Neural progenitor cell (in vitro differentiated cells): ENCODE data around the gene ANKS1B. TPM values are rescaled to one million over a fixed set of nuclear protein-coding genes. Genes with fewer than 3 reads are reported as not detected.
"Not testable (repeated sequence)": the region's sequence is repeated elsewhere in the genome, so short reads cannot be mapped to it uniquely, and the experiment has no call there.

Source experiments
- DNase-seq: peaks from one replicate; pipeline ENCODE4 v3.0.0-alpha.2; 2016; ENCODE audit warnings: low spot score
- H2AFZ ChIP-seq: fragments of 200-600 bp; sonication (generic); replicated peaks from 2 replicates; pipeline ENCODE4 v1.6.1; 2016; ENCODE audit warnings: antibody characterized with exemption
- H3F3A ChIP-seq: fragments of 200-600 bp; sonication (generic); 2 replicates; pipeline ENCODE4 v1.6.1; 2016; ENCODE audit warnings: antibody characterized with exemption, low read depth
- H3K27ac ChIP-seq: fragments of 200-600 bp; sonication (generic); 2 replicates; pipeline ENCODE4 v1.5.1; 2016; ENCODE audit warnings: mild to moderate bottlenecking
- H3K27me3 ChIP-seq: fragments of 200-600 bp; sonication (generic); 2 replicates; pipeline ENCODE4 v1.6.1; 2016; ENCODE audit warnings: mild to moderate bottlenecking, moderate library complexity
- H3K36me3 ChIP-seq: fragments of 200-600 bp; sonication (generic); 2 replicates; pipeline ENCODE4 v1.5.1; 2016
- H3K4me1 ChIP-seq: fragments of 200-600 bp; sonication (generic); 2 replicates; pipeline ENCODE4 v1.6.1; 2016; ENCODE audit warnings: mixed run types
- H3K4me2 ChIP-seq: fragments of 200-600 bp; sonication (generic); 2 replicates; pipeline ENCODE4 v1.6.1; 2016
- H3K4me3 ChIP-seq: fragments of 200-600 bp; sonication (generic); 2 replicates; pipeline ENCODE4 v1.5.1; 2016
- H3K79me2 ChIP-seq: fragments of 200-600 bp; sonication (generic); 2 replicates; pipeline ENCODE4 v1.6.1; 2016; ENCODE audit warnings: low read depth
- H3K9ac ChIP-seq: fragments of 200-600 bp; sonication (generic); 2 replicates; pipeline ENCODE4 v1.6.1; 2016
- H3K9me3 ChIP-seq: fragments of 200-600 bp; sonication (generic); 2 replicates; pipeline ENCODE4 v1.5.1; 2016; ENCODE audit warnings: low read depth
- H4K20me1 ChIP-seq: fragments of 200-600 bp; sonication (generic); 2 replicates; pipeline ENCODE4 v1.6.1; 2016; ENCODE audit warnings: low read depth
- H3K27ac Mint-ChIP-seq: 3 replicates; pipeline ENCODE4 v1.8.0; 2021; ENCODE audit warnings: mixed read lengths
- H3K27me3 Mint-ChIP-seq: 2 replicates; pipeline ENCODE4 v1.8.0; 2022; ENCODE audit warnings: low read depth, mild to moderate bottlenecking, inconsistent platforms, moderate library complexity, mixed read lengths; ENCODE audit not compliant: insufficient read depth
- H3K36me3 Mint-ChIP-seq: 3 replicates; pipeline ENCODE4 v1.8.0; 2021; ENCODE audit warnings: mixed read lengths
- H3K4me1 Mint-ChIP-seq: 3 replicates; pipeline ENCODE4 v1.8.0; 2021; ENCODE audit warnings: mixed read lengths
- H3K4me3 Mint-ChIP-seq: 3 replicates; pipeline ENCODE4 v1.8.0; 2021; ENCODE audit warnings: mild to moderate bottlenecking, moderate library complexity, mixed read lengths
- H3K9me3 Mint-ChIP-seq: 3 replicates; pipeline ENCODE4 v1.8.0; 2020; ENCODE audit warnings: mixed read lengths
- EZH2 ChIP-seq: fragments of 200-600 bp; sonication (generic); IDR thresholded peaks from 2 replicates; pipeline ENCODE4 v1.6.1; 2017; ENCODE audit warnings: antibody characterized with exemption, mild to moderate bottlenecking, moderate library complexity
- EZH2phosphoT487 ChIP-seq: fragments of 200-600 bp; sonication (generic); IDR thresholded peaks from 2 replicates; pipeline ENCODE4 v1.6.1; 2017; ENCODE audit warnings: antibody characterized with exemption
- total RNA-seq: library from RNA; depleted of rRNA; stranded (reverse); fragments of >200 nt; gene quantifications from 2 replicates; pipeline ENCODE4 v1.2.3, GENCODE V29; 2015; ENCODE audit warnings: low replicate concordance
- TF ChIP-seq, protein P1 (sequence below): fragments of 200-600 bp; sonication (generic); IDR thresholded peaks from 2 replicates; pipeline ENCODE4 v1.5.1; 2017; ENCODE audit warnings: antibody characterized with exemption, mild to moderate bottlenecking

Gene ANKS1B
- total RNA-seq, 1 donor from 2014 or later = 7.9 TPM

DNA sequence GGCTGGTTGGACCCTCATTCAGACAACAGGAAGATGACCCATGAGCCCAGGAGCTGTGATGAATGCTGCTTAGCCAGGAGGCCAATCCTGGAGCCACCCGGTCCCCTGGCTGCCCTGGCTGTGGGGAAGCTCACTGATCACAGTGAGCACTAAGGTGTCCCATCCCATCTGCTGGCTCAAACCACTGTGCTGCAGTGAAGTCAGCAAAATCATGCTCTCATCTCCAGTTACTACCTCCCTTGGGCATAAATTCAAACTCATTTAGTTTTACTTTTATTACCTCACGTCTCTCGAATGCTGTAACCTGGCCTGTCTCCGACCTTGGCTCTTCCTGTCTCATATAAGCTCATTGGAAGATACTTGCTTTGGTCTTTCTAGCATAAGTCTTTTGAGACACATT is 1227.3 kb downstream of the ANKS1B start:
- peaks cover 2% of the 10 kb centered on the region for H3K36me3 Mint-ChIP-seq

DNA sequence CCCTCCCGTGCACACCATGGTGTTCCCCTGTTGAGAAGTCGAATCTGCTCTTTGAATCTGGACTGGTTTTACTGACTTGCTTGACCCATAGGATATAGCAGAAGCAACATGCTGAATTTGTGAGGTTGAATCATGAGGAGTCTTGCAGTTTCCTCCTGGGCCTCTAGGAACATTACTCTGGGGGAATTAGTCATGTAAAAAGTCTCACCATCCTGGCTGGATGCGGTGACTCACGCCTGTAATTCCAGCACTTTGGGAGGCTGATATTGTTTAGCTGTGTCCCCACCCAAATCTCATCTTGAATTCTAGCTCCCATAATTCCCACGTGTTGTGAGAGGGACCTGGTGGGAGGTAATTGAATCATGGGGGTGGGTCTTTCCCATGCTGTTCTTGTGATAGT is 1228.9 kb downstream of the ANKS1B start:
- Mint-ChIP-seq H3K4me1 (peaks cover 24% of the 10 kb centered on the region), H3K27me3 (peaks cover 10% of the 10 kb centered on the region)
- H3K4me1 ChIP-seq, H3K4me2 ChIP-seq, H3K27ac ChIP-seq, DNase-seq, H3K36me3 ChIP-seq, H3K27ac Mint-ChIP-seq, H3K36me3 Mint-ChIP-seq, H3K9me3 Mint-ChIP-seq, H3K4me3 ChIP-seq, H3K4me3 Mint-ChIP-seq, H2AFZ ChIP-seq, H3K9ac ChIP-seq, H4K20me1 ChIP-seq, H3K9me3 ChIP-seq, H3F3A ChIP-seq, H3K79me2 ChIP-seq, H3K27me3 ChIP-seq: not testable (repeated sequence)

More for the DNA sequence above, 1227.3 kb downstream of the ANKS1B start:
- no peaks in the 10 kb centered on the region for H3K4me1 ChIP-seq
- no peak overlapping the region for H3K27ac ChIP-seq
- no peak overlapping the region for H2AFZ ChIP-seq
- H3K4me3 ChIP-seq = no peak overlapping the region
- Mint-ChIP-seq H3K4me1 (peaks cover 21% of the 10 kb centered on the region), H3K27ac (no peak overlapping the region), H3K9me3 (peaks cover 6% of the 10 kb centered on the region), H3K4me3 (no peak overlapping the region), H3K27me3 (peaks cover 14% of the 10 kb centered on the region)
- H3K27me3 ChIP-seq = no peaks in the 10 kb centered on the region
- TF ChIP-seq EZH2phosphoT487 (no peak), EZH2 (no peak)
- TF ChIP-seq, protein P1, sequence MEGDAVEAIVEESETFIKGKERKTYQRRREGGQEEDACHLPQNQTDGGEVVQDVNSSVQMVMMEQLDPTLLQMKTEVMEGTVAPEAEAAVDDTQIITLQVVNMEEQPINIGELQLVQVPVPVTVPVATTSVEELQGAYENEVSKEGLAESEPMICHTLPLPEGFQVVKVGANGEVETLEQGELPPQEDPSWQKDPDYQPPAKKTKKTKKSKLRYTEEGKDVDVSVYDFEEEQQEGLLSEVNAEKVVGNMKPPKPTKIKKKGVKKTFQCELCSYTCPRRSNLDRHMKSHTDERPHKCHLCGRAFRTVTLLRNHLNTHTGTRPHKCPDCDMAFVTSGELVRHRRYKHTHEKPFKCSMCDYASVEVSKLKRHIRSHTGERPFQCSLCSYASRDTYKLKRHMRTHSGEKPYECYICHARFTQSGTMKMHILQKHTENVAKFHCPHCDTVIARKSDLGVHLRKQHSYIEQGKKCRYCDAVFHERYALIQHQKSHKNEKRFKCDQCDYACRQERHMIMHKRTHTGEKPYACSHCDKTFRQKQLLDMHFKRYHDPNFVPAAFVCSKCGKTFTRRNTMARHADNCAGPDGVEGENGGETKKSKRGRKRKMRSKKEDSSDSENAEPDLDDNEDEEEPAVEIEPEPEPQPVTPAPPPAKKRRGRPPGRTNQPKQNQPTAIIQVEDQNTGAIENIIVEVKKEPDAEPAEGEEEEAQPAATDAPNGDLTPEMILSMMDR = no peak
- H3K79me2 ChIP-seq = no peaks in the 10 kb centered on the region
- no peak for DNase-seq
- H3K4me2 ChIP-seq = no peak overlapping the region
- no peaks in the 10 kb centered on the region for H4K20me1 ChIP-seq
- H3K9ac ChIP-seq = no peak overlapping the region
- no peaks in the 10 kb centered on the region for H3F3A ChIP-seq
- no peaks in the 10 kb centered on the region for H3K9me3 ChIP-seq
- no peaks in the 10 kb centered on the region for H3K36me3 ChIP-seq

DNA sequence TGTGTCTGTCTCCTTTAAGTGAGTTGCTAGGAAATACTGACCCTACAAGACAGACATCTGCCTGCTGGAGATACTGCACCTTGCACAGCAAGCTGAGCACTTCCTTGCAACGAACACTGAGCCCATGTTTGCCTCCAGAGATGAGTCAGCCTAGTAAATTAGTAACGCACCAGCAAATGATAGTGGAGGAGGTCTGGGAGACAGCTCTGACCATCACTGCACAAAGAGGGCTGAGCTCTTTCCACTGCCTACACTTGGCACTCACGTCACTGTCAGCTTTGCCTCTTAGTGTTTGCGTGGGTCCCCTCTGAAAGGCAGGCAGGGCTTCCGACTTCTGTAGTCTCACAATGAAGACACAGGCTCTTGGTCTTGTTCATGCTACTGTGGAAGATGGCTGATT is 1230.6 kb downstream of the ANKS1B start:
- H3K27ac ChIP-seq = no peak overlapping the region
- no peak for DNase-seq
- Mint-ChIP-seq H3K9me3 (peaks cover 6% of the 10 kb centered on the region), H3K27me3 (peaks cover 14% of the 10 kb centered on the region), H3K36me3 (peaks cover 2% of the 10 kb centered on the region), H3K4me1 (peaks cover 35% of the 10 kb centered on the region), H3K4me3 (no peak overlapping the region), H3K27ac (peak overlapping the region; percentile 13)
- no peaks in the 10 kb centered on the region for H3F3A ChIP-seq
- no peaks in the 10 kb centered on the region for H3K79me2 ChIP-seq
- TF ChIP-seq EZH2phosphoT487 (no peak), EZH2 (no peak)
- TF ChIP-seq, protein P1 = no peak
- H3K9ac ChIP-seq = no peak overlapping the region
- no peak overlapping the region for H2AFZ ChIP-seq
- H3K4me3 ChIP-seq = no peak overlapping the region
- H3K4me1 ChIP-seq = no peaks in the 10 kb centered on the region
- H3K36me3 ChIP-seq = no peaks in the 10 kb centered on the region
- no peaks in the 10 kb centered on the region for H3K27me3 ChIP-seq
- no peak overlapping the region for H3K4me2 ChIP-seq
- no peaks in the 10 kb centered on the region for H4K20me1 ChIP-seq
- H3K9me3 ChIP-seq = no peaks in the 10 kb centered on the region

DNA sequence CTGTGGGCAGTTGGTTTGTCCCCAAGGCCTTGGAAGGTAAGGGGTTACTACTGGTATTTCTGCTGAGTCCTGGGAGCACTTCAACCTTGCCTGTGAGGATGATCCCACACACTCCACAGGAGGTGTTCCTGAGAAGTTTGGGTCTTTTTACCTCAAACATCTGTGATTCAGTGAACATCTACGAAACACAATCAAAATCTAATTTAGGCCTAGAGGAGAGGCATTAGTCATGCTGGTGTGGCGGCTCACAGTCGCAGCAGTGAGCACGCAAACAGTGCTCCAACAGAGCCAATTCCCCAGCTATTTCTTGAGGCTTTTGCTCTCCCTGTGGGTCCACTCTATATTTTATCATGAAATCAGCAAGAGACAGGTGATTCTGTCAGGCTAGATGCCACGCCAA is 1232.0 kb downstream of the ANKS1B start:
- Mint-ChIP-seq H3K27ac (peak overlapping the region; percentile 7), H3K36me3 (peaks cover 2% of the 10 kb centered on the region), H3K4me1 (peaks cover 39% of the 10 kb centered on the region), H3K9me3 (peaks cover 6% of the 10 kb centered on the region), H3K27me3 (peaks cover 15% of the 10 kb centered on the region), H3K4me3 (no peak overlapping the region)
- no peaks in the 10 kb centered on the region for H4K20me1 ChIP-seq
- no peaks in the 10 kb centered on the region for H3K79me2 ChIP-seq
- no peak for DNase-seq
- no peak overlapping the region for H3K4me3 ChIP-seq
- TF ChIP-seq, protein P1 = no peak
- TF ChIP-seq EZH2phosphoT487 = no peak
- no peak for TF ChIP-seq EZH2
- no peak overlapping the region for H3K9ac ChIP-seq
- no peaks in the 10 kb centered on the region for H3F3A ChIP-seq
- no peak overlapping the region for H3K27ac ChIP-seq
- H3K4me2 ChIP-seq = no peak overlapping the region
- no peak overlapping the region for H2AFZ ChIP-seq
- no peaks in the 10 kb centered on the region for H3K27me3 ChIP-seq
- no peaks in the 10 kb centered on the region for H3K9me3 ChIP-seq
- no peaks in the 10 kb centered on the region for H3K4me1 ChIP-seq
- H3K36me3 ChIP-seq = no peaks in the 10 kb centered on the region
